ENCODE measurements around the gene LSMEM2. TPM values are rescaled to one million over a fixed set of nuclear protein-coding genes. Genes with fewer than 3 reads are reported as not detected.

Gene LSMEM2
- total RNA-seq, 8 experiments from 2014 or later, result 0.36 to 2.6 (median 0.54) TPM; not detected in 1

DNA sequence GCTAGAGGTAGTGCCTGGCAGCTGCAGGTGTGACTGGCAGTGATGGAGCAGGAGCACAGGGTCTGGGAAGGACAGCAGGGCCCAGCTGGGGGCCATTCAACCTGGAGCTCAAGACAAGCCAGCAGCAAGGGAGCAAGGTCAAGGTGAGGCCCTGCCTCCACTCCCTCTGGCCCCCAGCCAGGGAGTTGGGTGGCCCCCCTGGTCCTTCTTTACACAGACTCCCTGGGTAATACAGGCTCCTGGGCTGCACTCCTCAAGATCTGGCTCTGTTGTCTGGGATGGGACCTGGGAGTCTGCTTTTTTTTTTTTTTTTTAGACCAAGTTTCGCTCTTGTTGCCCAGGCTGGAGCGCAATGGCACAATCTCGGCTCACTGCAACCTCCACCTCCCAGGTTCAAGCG lies 28.4 kb upstream of the LSMEM2 start:
- in situ Hi-C loops (cut with MboI; ENCODE audit: low pct_unique_long_range_greater_than_20kb in 2 of 9, low sequenced_read_pairs in 9 of 9, unreplicated experiment in 9 of 9), result no loop called here
- ATAC-seq (replicated peaks in 6 of 8), result no peak
- Histone ChIP-seq H3K27ac (no peak overlapping the region), H3K4me1 (replicated peaks in 1 of 2) (peaks cover 20 to 36% of the 10 kb centered on the region in 2 donors), H3K4me3 (no peak overlapping the region)
- WGBS, 10 experiments, result 100% methylated on average over 1 of the region's 4 CpGs; no CpG with 5 or more reads in 6 of the 10 experiments

DNA sequence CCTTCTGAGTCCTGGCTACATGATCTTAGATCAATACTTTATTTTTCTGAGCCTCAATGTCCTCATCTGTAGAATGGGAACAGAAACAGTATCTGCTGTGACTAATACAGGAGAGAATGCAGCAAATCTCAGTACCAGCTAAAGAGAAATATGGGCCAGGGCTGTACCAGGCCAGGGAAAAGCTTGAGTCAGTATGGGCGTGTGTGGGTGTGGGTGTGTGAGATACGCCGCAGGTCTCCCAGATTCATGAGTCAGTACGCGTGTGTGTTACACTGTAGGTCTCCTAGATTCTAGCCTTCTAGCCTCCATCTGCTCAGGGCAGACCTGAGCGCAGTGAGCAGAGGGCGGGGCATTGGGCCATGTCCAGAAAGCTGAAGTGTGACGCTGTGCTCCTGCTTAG lies 27.7 kb upstream of the LSMEM2 start:
- Histone ChIP-seq H3K4me3 (no peak overlapping the region), H3K27ac (no peak overlapping the region), H3K4me1 (replicated peaks in 1 of 2) (peaks cover 14 to 31% of the 10 kb centered on the region in 2 donors)
- 20 to 100% (median 98%) methylated on average over 1 to 7 of the region's 8 CpGs; no CpG with 5 or more reads in 5 of the 10 experiments for WGBS, 10 experiments
- ATAC-seq (replicated peaks in 6 of 8), result peak in 2 of 8 experiments; percentile 65 to 79
- in situ Hi-C loops (cut with MboI; ENCODE audit: low pct_unique_long_range_greater_than_20kb in 2 of 9, low sequenced_read_pairs in 9 of 9, unreplicated experiment in 9 of 9), result no loop called here

DNA sequence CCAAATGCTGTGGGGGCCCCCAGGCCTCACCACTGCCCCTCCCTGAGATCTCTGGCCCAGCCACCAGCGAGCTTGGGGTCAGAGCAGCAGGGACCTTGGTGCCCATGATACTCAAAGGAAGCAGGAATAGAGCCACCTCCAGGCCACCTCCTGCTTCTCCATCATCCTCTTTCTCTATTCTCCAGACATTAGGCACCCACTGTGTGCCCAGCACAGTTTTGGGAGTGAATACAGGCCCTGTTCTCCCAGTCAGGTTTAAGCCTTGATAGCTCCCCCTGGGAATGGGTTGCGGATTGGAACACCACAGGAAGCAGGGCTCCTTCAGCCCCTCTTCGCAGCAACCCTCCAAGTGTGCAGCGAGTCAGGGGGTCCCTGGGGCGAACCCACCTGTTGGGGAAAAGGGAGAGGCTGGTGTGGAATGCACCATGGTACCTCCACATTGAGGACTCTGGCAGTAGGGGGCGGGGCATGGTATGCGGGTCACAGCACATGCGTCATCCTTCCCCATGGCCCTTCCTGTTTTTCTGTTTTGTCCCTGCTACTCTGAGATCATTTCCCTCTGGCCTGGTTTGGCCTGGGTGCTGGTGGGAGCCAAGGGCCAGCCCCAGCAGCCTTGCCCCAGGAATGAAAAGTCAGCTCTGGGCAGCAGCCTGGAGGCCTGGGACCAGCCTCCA lies 24.2 kb upstream of the LSMEM2 start:
- ATAC-seq (replicated peaks in 6 of 8), result peak in 1 of 8 experiments; percentile 3
- Histone ChIP-seq H3K27ac (peak overlapping the region in 1 of 2 donors; percentile 39), H3K4me3 (no peak overlapping the region), H3K4me1 (replicated peaks in 1 of 2) (peaks cover 27 to 37% of the 10 kb centered on the region in 2 donors)
- WGBS, 10 experiments, result 11 to 100% (median 84%) methylated on average over 1 to 7 of the region's 8 CpGs; no CpG with 5 or more reads in 4 of the 10 experiments
- in situ Hi-C loops (cut with MboI; ENCODE audit: low pct_unique_long_range_greater_than_20kb in 2 of 9, low sequenced_read_pairs in 9 of 9, unreplicated experiment in 9 of 9), result no loop called here

DNA sequence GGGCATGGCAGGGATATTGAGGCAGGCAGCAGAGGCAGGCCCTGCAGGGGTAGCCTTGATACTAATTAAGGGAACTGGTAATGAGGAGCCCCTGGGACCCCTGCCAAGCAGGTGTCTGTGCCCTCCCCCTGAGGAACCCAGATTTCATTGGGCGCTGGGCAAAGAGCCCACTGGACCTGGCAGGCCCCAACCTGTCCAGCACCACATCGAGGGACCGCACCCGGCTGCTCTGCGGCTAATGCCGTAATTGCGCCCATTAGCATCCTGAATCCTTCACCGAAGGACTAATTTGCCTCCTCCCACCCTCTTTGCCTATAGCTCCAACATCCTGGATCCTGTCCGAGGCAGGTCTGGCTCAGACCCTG lies 23.7 kb upstream of the LSMEM2 start:
- no peak overlapping the region for H3K27ac ChIP-seq
- ATAC-seq (replicated peaks in 6 of 8), result no peak

DNA sequence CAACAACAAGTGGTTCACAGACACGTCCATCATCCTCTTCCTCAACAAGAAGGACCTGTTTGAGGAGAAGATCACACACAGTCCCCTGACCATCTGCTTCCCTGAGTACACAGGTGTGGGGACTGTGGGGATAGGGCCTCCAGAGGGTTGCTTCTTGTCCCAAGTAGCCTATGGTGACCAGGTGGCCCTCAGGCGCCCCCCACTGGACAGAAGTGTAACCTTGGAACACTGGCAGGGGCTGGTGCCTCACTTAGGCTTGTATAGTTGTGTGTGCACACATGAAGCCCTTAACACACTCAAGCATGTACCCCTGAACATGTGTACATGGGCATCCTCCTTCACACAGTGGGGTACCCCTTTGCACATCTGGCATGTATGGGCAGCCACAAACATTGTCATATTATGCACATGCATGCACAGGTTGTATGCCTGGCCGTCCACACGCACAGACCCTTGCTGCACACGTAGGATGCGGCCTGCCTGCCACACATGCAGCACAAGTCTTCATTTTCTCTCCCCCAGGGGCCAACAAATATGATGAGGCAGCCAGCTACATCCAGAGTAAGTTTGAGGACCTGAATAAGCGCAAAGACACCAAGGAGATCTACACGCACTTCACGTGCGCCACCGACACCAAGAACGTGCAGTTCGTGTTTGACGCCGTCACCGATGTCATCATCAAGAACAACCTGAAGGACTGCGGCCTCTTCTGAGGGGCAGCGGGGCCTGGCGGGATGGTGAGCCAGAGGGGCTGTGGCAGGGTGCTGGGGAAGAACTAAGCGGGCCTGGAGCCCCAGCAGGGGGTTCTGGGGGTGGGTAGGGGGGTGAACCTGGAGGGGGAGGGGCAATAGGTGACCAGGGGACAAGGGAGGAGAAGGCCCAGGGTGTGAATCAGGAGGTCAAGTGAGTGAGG lies 21.7 kb upstream of the LSMEM2 start:
- in situ Hi-C loops (cut with MboI; ENCODE audit: low pct_unique_long_range_greater_than_20kb in 2 of 9, low sequenced_read_pairs in 9 of 9, unreplicated experiment in 9 of 9), result no loop called here
- Histone ChIP-seq H3K27ac (peak overlapping the region; percentile 82 to 98), H3K4me1 (replicated peaks in 1 of 2) (peaks cover 43 to 46% of the 10 kb centered on the region in 2 donors), H3K4me3 (no peak overlapping the region)
- WGBS, 10 experiments, result 14 to 100% (median 96%) methylated on average over 1 to 7 of the region's 20 CpGs; no CpG with 5 or more reads in 5 of the 10 experiments
- ATAC-seq (replicated peaks in 6 of 8), result no peak

More for the DNA sequence above, 23.7 kb upstream of the LSMEM2 start:
- peaks cover 30 to 38% of the 10 kb centered on the region in 2 donors for H3K4me1 ChIP-seq (replicated peaks in 1 of 2)
- H3K4me3 ChIP-seq, result no peak overlapping the region
- in situ Hi-C loops (cut with MboI; ENCODE audit: low pct_unique_long_range_greater_than_20kb in 2 of 9, low sequenced_read_pairs in 9 of 9, unreplicated experiment in 9 of 9), result no loop called here
- 73 to 90% (median 80%) methylated on average over 1 to 6 of the region's 9 CpGs; no CpG with 5 or more reads in 7 of the 10 experiments for WGBS, 10 experiments

DNA sequence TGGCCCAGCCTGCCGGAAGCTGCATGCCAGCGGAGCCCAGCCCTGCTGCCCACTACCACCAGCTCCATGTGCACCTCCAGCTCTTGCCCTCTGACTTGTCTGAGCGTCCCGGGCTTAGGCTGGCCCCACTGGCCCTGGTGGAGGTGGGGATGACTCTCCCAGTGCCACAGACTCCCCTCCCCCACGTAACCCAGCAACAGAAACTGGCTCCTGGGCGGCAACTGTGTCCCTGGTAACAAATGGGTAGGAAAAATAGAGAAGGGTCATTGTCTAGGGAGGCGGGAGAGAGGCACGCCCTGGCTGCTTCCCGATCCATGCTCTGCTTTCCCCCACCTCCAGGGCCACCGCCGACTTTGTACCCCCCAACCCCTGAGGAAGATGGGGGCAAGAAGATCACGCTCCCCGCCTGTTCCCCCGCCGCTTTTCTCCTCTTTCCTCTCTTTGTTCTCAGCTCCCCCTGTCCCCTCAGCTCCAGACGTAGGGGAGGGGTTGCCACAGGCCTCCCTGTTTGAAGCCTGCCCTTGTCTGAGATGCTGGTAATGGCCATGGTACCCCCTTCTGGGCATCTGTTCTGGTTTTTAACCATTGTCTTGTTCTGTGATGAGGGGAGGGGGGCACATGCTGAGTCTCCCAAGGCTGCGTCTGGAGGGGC lies 20.7 kb upstream of the LSMEM2 start:
- no peak overlapping the region for H3K4me3 ChIP-seq
- H3K27ac ChIP-seq, result peak overlapping the region; percentile 82 to 98
- H3K4me1 ChIP-seq (replicated peaks in 1 of 2), result peaks cover 43 to 46% of the 10 kb centered on the region in 2 donors
- in situ Hi-C loops (cut with MboI; ENCODE audit: low pct_unique_long_range_greater_than_20kb in 2 of 9, low sequenced_read_pairs in 9 of 9, unreplicated experiment in 9 of 9), result no loop called here
- peak in 5 of 8 experiments; percentile 37 to 52 (median 42) for ATAC-seq (replicated peaks in 6 of 8)
- WGBS, 10 experiments, result 20 to 100% (median 100%) methylated on average over 1 to 2 of the region's 17 CpGs; no CpG with 5 or more reads in 7 of the 10 experiments

DNA sequence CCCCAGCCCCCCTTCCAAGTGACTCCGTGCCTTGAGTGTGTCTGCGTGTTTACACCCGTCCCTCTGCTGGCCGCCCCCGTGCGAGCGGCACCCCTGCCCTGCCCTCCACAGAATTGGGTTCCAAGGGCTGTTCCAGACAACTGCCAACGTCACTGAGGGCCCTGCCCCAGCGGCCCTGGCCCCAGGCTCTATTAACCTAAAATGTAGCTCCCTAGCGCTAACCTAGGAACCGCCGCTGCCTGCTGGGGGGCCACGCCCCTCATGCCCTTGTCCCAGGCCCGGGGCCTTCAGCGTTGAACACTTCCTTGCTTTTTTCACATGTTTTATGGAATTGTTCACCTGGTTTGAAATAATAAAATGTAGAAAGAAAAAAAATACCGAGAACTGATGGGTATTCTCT lies 19.9 kb upstream of the LSMEM2 start:
- peaks cover 46 to 51% of the 10 kb centered on the region in 2 donors for H3K4me1 ChIP-seq (replicated peaks in 1 of 2)
- in situ Hi-C loops (cut with MboI; ENCODE audit: low pct_unique_long_range_greater_than_20kb in 2 of 9, low sequenced_read_pairs in 9 of 9, unreplicated experiment in 9 of 9), result no loop called here
- no peak overlapping the region for H3K4me3 ChIP-seq
- peak overlapping the region; percentile 82 to 98 for H3K27ac ChIP-seq
- ATAC-seq (replicated peaks in 6 of 8), result peak in 1 of 8 experiments; percentile 0
- 50 to 80% (median 70%) methylated on average over 1 to 6 of the region's 16 CpGs; no CpG with 5 or more reads in 5 of the 10 experiments for WGBS, 10 experiments

DNA sequence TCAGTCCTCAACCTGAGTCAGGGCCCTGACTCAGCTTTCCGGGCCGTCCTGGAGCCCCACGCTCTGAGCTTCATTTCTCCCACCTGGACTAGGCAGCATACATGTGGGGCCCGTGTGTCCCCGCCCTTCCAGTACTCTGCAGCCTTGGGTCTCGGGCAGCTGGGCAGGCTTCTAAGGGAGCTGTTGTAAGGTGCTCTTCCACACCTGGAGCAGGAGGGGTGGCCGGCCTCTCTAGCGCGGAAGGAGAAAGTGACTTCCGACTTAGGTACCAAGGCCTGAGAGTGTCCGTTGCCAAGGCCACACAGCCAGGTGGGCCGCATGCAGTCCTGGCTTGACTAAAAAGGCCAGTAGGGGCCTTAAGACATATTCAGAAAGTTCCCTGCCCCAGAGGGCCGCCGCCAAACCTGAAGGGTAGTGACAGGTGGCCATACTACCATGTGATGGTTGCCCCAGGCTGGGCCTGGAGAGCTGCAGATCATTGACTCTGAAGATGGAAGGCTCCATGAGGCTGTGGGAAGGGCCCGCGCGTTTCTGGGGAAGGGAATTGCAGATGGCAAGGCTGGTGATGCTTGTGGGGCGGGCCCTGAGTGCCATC lies 19.4 kb upstream of the LSMEM2 start:
- Histone ChIP-seq H3K27ac (peak overlapping the region; percentile 98 to 100), H3K4me3 (peak overlapping the region in 1 of 5 donors; percentile 58), H3K4me1 (replicated peaks in 1 of 2) (peaks cover 51 to 57% of the 10 kb centered on the region in 2 donors)
- WGBS, 10 experiments, result 40 to 100% (median 94%) methylated on average over 1 to 11 of the region's 18 CpGs; no CpG with 5 or more reads in 2 of the 10 experiments
- in situ Hi-C loops (cut with MboI; ENCODE audit: low pct_unique_long_range_greater_than_20kb in 2 of 9, low sequenced_read_pairs in 9 of 9, unreplicated experiment in 9 of 9), result no loop called here
- peak in 1 of 8 experiments; percentile 2 for ATAC-seq (replicated peaks in 6 of 8)

DNA sequence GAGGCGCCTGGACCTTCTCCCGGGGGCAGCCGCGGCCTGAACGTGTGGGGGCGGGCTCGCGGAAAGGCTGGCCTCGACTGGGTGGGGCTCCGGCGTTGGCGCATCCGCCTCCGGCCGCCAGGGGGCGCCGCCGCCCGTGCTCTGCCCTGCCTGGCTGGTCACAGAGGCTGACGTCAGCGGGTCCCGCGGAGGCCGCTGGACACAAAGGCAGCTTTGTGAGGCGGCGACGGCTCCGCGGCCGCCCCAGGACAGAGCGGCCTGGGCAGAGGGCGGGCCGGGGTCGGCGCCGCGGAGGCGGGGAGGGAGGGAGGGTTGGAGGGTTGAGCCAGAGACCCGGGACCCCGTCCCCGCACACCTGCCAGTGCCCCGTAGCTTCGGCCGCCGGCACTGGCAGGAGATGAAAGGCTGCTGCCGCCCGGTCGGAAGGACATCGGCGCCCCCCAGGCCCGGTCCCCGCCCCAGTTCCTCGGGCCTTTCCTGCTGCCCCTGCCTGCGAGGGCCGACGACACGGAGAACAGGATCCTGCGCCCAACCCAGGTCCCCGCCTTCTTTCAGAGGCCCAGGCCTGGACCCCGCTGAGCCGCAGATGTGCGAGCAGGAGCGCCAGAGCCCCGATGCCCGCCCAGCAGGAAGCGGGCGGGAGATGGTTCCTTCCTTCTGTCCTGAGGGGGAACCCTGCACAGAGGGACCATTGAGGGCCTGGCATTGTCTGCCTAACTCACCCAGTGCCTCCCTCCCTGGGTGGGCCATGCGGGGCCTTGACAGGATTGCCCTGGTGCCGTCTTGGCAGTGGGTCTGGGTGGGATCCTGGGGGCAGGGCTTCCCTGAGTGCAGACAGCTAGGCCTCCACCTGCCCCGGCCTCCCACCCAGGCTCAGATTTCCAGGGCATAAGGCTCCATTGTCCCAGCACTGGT lies 18.6 kb upstream of the LSMEM2 start:
- peak; percentile 46 to 75 (median 56) for ATAC-seq (replicated peaks in 6 of 8)
- H3K4me3 ChIP-seq, result peak overlapping the region; percentile 34 to 58 (median 44)
- in situ Hi-C loops (cut with MboI; ENCODE audit: low pct_unique_long_range_greater_than_20kb in 2 of 9, low sequenced_read_pairs in 9 of 9, unreplicated experiment in 9 of 9), result no loop called here
- H3K4me1 ChIP-seq (replicated peaks in 1 of 2), result peaks cover 57 to 63% of the 10 kb centered on the region in 2 donors
- 0% methylated on average over 2 to 4 of the region's 70 CpGs; no CpG with 5 or more reads in 8 of the 10 experiments for WGBS, 10 experiments
- H3K27ac ChIP-seq, result peak overlapping the region; percentile 98 to 100

DNA sequence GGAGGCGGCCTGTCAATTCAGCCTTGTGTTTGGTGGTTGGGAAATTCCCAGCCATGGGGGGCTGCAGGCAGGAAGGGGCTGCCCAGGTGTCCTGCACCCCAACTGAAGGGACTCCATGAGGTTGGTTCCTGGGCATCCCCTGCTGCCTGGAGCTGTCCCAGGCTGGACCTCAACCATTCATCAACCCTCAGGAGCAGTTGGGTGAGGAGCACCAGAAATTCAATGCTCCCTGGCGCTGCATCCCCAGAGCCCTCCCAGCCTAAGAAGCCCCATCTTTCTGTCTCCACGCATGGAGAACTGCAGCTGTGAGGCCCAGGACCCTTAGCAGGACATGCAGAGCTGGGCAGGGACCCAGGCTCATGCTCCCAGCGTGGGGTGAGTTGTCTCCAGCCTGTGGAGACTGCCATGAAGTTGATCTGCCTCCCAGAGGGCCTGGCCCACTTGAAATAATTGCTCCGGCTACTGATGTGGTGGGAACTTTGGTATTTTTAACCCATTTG lies 17.9 kb upstream of the LSMEM2 start:
- in situ Hi-C loops (cut with MboI; ENCODE audit: low pct_unique_long_range_greater_than_20kb in 2 of 9, low sequenced_read_pairs in 9 of 9, unreplicated experiment in 9 of 9), result no loop called here
- Histone ChIP-seq H3K27ac (peak overlapping the region; percentile 98 to 100), H3K4me3 (peak overlapping the region in 4 of 5 donors; percentile 37 to 58 (median 45)), H3K4me1 (replicated peaks in 1 of 2) (peaks cover 65 to 70% of the 10 kb centered on the region in 2 donors)
- no peak for ATAC-seq (replicated peaks in 6 of 8)
- 64 to 100% (median 100%) methylated on average over 1 to 3 of the region's 5 CpGs; no CpG with 5 or more reads in 5 of the 10 experiments for WGBS, 10 experiments

DNA sequence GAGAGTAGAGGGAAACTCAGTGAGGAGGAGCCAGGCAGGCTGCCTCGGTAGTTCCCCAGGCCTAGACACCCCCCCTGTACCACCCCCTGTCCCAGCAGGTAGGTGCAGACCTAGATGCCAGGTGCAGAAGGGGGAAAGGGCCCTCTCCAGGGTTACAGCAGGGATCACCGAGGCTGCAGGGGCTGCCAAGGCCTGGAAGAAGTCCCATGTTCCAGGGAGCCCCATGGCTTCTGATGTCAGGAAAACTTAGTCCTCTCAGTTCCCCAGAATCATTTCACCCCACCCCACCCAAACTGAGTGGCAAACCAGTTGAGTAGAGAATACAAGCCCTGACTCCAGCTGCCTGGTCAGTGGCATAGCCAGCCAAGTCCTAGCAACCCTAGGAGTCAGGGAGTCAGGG lies 17.4 kb upstream of the LSMEM2 start:
- no peak overlapping the region for H3K4me3 ChIP-seq
- peak overlapping the region; percentile 98 to 100 for H3K27ac ChIP-seq
- peaks cover 67 to 75% of the 10 kb centered on the region in 2 donors for H3K4me1 ChIP-seq (replicated peaks in 1 of 2)
- in situ Hi-C loops (cut with MboI; ENCODE audit: low pct_unique_long_range_greater_than_20kb in 2 of 9, low sequenced_read_pairs in 9 of 9, unreplicated experiment in 9 of 9), result no loop called here
- WGBS, 10 experiments, result 80% methylated on average over 1 of the region's 2 CpGs; no CpG with 5 or more reads in 9 of the 10 experiments
- ATAC-seq (replicated peaks in 6 of 8), result no peak
